HUES64 (cell line): Measurements from ENCODE around the gene PRKAG2.
"Not testable (repeated sequence)": the region's sequence is repeated elsewhere in the genome, so short reads cannot be mapped to it uniquely, and the experiment has no call there.

Experiments
- H3K27ac ChIP-seq: 2 replicates; pipeline ENCODE4 v1.7.0; 2013; ENCODE audit warnings: low read depth, low read length, inconsistent platforms
- H3K27me3 ChIP-seq: 2 replicates; pipeline ENCODE4 v1.6.1; 2013; ENCODE audit warnings: mild to moderate bottlenecking, low read length; ENCODE audit not compliant: insufficient read depth
- H3K36me3 ChIP-seq: 2 replicates; pipeline ENCODE4 v1.6.1; 2013; ENCODE audit warnings: mild to moderate bottlenecking, low read length; ENCODE audit not compliant: insufficient read depth
- H3K4me1 ChIP-seq: 2 replicates; pipeline ENCODE4 v1.6.1; 2013; ENCODE audit warnings: mild to moderate bottlenecking, low read length, moderate library complexity; ENCODE audit not compliant: insufficient read depth
- H3K4me3 ChIP-seq: 2 replicates; pipeline ENCODE4 v1.5.1; 2013; ENCODE audit warnings: mild to moderate bottlenecking, low read length, moderate library complexity
- H3K9ac ChIP-seq: 2 replicates; pipeline ENCODE4 v1.6.1; 2013; ENCODE audit warnings: mild to moderate bottlenecking, low read depth, low read length
- H3K9me3 ChIP-seq: 2 replicates; pipeline ENCODE4 v1.6.1; 2013; ENCODE audit warnings: low read depth, low read length; ENCODE audit not compliant: insufficient read depth
- WGBS: fragments of 150-250, 120-280 bp; methylation state at CpG from one replicate; pipeline ENCODE4 v1.1.7; 2013; ENCODE audit warnings: missing lambda C conversion rate; 5-methylcytosine and 5-hydroxymethylcytosine counted together

The PRKAG2 gene

DNA sequence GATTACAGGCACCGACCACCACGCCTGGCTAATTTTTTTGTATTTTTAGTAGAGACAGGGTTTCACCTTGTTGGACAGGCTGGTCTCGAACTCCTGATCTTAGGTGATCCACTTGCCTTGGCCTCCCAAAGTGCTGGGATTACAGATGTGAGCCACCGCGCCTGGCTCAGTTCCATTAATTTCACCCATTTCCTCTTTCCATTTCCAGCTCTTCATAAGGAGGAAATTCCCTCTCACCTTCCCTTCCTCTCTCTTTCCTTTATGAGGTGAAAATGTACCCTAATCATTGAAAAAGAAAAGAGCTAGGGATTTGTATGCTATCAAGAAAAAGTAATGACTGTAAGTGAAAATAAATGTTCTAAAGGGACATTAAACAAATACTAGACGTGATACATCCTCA lies 50.6 kb downstream of the PRKAG2 start:
- not testable (repeated sequence) for H3K4me3 ChIP-seq, H3K27me3 ChIP-seq, H3K27ac ChIP-seq, H3K9ac ChIP-seq, H3K4me1 ChIP-seq, H3K36me3 ChIP-seq, H3K9me3 ChIP-seq
- WGBS, result 96% methylated on average over 6 of the region's 6 CpGs

GRCh38 chr7:151825721-151826120 lies 51.2 kb downstream of the PRKAG2 start:
- H3K9ac ChIP-seq, result no peak overlapping the region
- no peaks in the 10 kb centered on the region for H3K4me1 ChIP-seq
- no peak overlapping the region for H3K4me3 ChIP-seq
- H3K27me3 ChIP-seq, result no peaks in the 10 kb centered on the region
- WGBS, result 94% methylated on average over 5 of the region's 5 CpGs
- H3K36me3 ChIP-seq, result no peaks in the 10 kb centered on the region
- H3K9me3 ChIP-seq, result no peaks in the 10 kb centered on the region
- no peak overlapping the region for H3K27ac ChIP-seq

DNA sequence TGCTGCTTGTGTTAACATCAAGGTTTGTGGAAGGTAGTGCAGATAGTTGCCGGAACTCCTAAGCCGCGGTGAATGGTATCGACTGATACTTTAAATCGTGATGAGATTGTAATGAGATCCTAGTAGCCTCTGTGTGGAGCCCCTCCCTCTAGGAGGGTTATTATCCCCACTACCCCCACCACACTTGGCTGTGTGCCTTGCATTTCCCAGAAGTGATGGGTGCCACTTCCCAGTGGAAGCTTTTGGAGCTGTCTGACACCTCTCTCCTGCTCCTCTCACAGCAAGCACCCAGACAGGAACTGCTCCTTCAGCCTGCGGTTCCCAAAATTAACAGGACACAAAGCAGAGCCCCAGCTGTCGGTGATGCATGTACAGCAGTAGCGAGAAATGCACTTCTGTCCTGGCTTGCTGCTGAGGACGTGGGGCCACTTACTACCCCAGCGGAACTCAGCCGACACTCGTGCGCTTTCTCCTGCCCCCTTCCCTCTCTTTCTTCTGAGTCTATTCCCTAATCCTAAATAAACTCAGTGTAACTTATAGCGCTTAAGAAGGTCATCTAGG lies 52.5 kb downstream of the PRKAG2 start:
- Histone ChIP-seq H3K4me1 (no peaks in the 10 kb centered on the region), H3K9me3 (no peaks in the 10 kb centered on the region), H3K36me3 (no peaks in the 10 kb centered on the region), H3K9ac (no peak overlapping the region), H3K27ac (no peak overlapping the region), H3K4me3 (no peak overlapping the region), H3K27me3 (no peaks in the 10 kb centered on the region)
- WGBS, result 85% methylated on average over 14 of the region's 14 CpGs

GRCh38 chr7:151823566-151824372 lies 53.1 kb downstream of the PRKAG2 start:
- no peaks in the 10 kb centered on the region for H3K27me3 ChIP-seq
- H3K4me3 ChIP-seq, result no peak overlapping the region
- no peak overlapping the region for H3K9ac ChIP-seq
- H3K27ac ChIP-seq, result no peak overlapping the region
- H3K36me3 ChIP-seq, result no peaks in the 10 kb centered on the region
- WGBS, result 82% methylated on average over 8 of the region's 8 CpGs
- H3K9me3 ChIP-seq, result no peaks in the 10 kb centered on the region
- no peaks in the 10 kb centered on the region for H3K4me1 ChIP-seq

- H3K4me1 ChIP-seq, result no peaks in the 10 kb centered on the region
- H3K27me3 ChIP-seq, result no peaks in the 10 kb centered on the region
- no peaks in the 10 kb centered on the region for H3K36me3 ChIP-seq
- no peak overlapping the region for H3K27ac ChIP-seq
- no peaks in the 10 kb centered on the region for H3K9me3 ChIP-seq
- no peak overlapping the region for H3K9ac ChIP-seq
- H3K4me3 ChIP-seq, result no peak overlapping the region
- 92% methylated on average over 17 of the region's 17 CpGs for WGBS
Measured at GRCh38 chr7:151822541-151823181, 54.3 kb downstream of the PRKAG2 start.

- Histone ChIP-seq H3K27me3 (no peaks in the 10 kb centered on the region), H3K9me3 (no peaks in the 10 kb centered on the region), H3K9ac (no peak overlapping the region), H3K36me3 (no peaks in the 10 kb centered on the region), H3K4me3 (no peak overlapping the region), H3K27ac (no peak overlapping the region), H3K4me1 (no peaks in the 10 kb centered on the region)
- 90% methylated on average over 20 of the region's 20 CpGs for WGBS
Measured at GRCh38 chr7:151821806-151822540, 54.9 kb downstream of the PRKAG2 start.

GRCh38 chr7:151821226-151821625 lies 55.7 kb downstream of the PRKAG2 start:
- H3K4me3 ChIP-seq, result no peak overlapping the region
- H3K27me3 ChIP-seq, result no peaks in the 10 kb centered on the region
- 91% methylated on average over 4 of the region's 4 CpGs for WGBS
- H3K9me3 ChIP-seq, result no peaks in the 10 kb centered on the region
- no peaks in the 10 kb centered on the region for H3K4me1 ChIP-seq
- no peaks in the 10 kb centered on the region for H3K36me3 ChIP-seq
- no peak overlapping the region for H3K27ac ChIP-seq
- H3K9ac ChIP-seq, result no peak overlapping the region

GRCh38 chr7:151820491-151821105 lies 56.3 kb downstream of the PRKAG2 start:
- Histone ChIP-seq H3K4me3 (no peak overlapping the region), H3K27me3 (peaks cover 4% of the 10 kb centered on the region; the same call in 1 of the 2 replicates), H3K27ac (no peak overlapping the region), H3K9ac (no peak overlapping the region), H3K9me3 (no peaks in the 10 kb centered on the region), H3K36me3 (no peaks in the 10 kb centered on the region), H3K4me1 (no peaks in the 10 kb centered on the region)
- WGBS, result 90% methylated on average over 15 of the region's 19 CpGs

GRCh38 chr7:151819866-151820265 lies 57.0 kb downstream of the PRKAG2 start:
- Histone ChIP-seq H3K27ac (no peak overlapping the region), H3K36me3 (no peaks in the 10 kb centered on the region), H3K4me3 (no peak overlapping the region), H3K27me3 (peaks cover 11% of the 10 kb centered on the region; the same call in 1 of the 2 replicates), H3K4me1 (no peaks in the 10 kb centered on the region), H3K9me3 (no peaks in the 10 kb centered on the region), H3K9ac (no peak overlapping the region)
- 94% methylated on average over 8 of the region's 8 CpGs for WGBS

GRCh38 chr7:151818674-151819519 lies 58.0 kb downstream of the PRKAG2 start:
- H3K4me1 ChIP-seq, result peaks cover 6% of the 10 kb centered on the region
- no peaks in the 10 kb centered on the region for H3K36me3 ChIP-seq
- no peak overlapping the region for H3K27ac ChIP-seq
- no peaks in the 10 kb centered on the region for H3K9me3 ChIP-seq
- H3K27me3 ChIP-seq, result peaks cover 21% of the 10 kb centered on the region
- 72% methylated on average over 18 of the region's 18 CpGs for WGBS
- H3K9ac ChIP-seq, result no peak overlapping the region
- no peak overlapping the region for H3K4me3 ChIP-seq
